Bronchial epithelial cell (primary cell): ENCODE results near the gene EIPR1. TPM values are rescaled to one million over a fixed set of nuclear protein-coding genes. Genes with fewer than 3 reads are reported as not detected.

Experiments
- DNase-seq: peaks from one replicate; pipeline ENCODE4 v3.0.0-alpha.2; 2010; ENCODE audit warnings: low read depth
- FAIRE-seq: peaks from 2 replicates; lab custom pipeline; 2011; peaks lifted over from hg19 to GRCh38; lab: Jason Lieb, UNC
- H3K27me3 ChIP-seq: 2 replicates; pipeline ENCODE4 v1.5.1; 2011; ENCODE audit warnings: low read length; ENCODE audit not compliant: control insufficient read depth, insufficient read depth
- H3K36me3 ChIP-seq: 2 replicates; pipeline ENCODE4 v1.5.1; 2011; ENCODE audit warnings: low read length; ENCODE audit not compliant: control insufficient read depth, insufficient read depth
- H3K4me3 ChIP-seq: 2 replicates; pipeline ENCODE4 v1.5.1; 2011; ENCODE audit warnings: mild to moderate bottlenecking, low read depth, low read length, control low read depth
- CTCF ChIP-seq: IDR thresholded peaks from 2 replicates; pipeline ENCODE4 v1.5.1; 2011; ENCODE audit warnings: mild to moderate bottlenecking, moderate library complexity, low read length, control low read depth, inconsistent platforms; ENCODE audit not compliant: insufficient read depth, severe bottlenecking
- total RNA-seq: library from RNA; depleted of rRNA; stranded (reverse); fragments of >200 nt; gene quantifications from 2 replicates; pipeline ENCODE4 v1.2.1, GENCODE V29; 2014

Gene EIPR1
- total RNA-seq, 1 donor from 2014 or later: 44.5 TPM

GRCh38 chr2:3303583-3304406 is 73.8 kb downstream of the EIPR1 start:
- FAIRE-seq (no peak), DNase-seq (peak; percentile 59)
- Histone ChIP-seq H3K36me3 (peaks cover 3% of the 10 kb centered on the region), H3K4me3 (no peak overlapping the region), H3K27me3 (no peaks in the 10 kb centered on the region)
- TF ChIP-seq CTCF: peak; percentile 91

- peaks cover 3% of the 10 kb centered on the region for H3K36me3 ChIP-seq
- no peak for FAIRE-seq
- no peaks in the 10 kb centered on the region for H3K27me3 ChIP-seq
- DNase-seq: no peak
- no peak overlapping the region for H3K4me3 ChIP-seq
- no peak for TF ChIP-seq CTCF
Measured at GRCh38 chr2:3302751-3303582, 74.7 kb downstream of the EIPR1 start.

GRCh38 chr2:3302421-3302750 is 75.2 kb downstream of the EIPR1 start:
- no peak for TF ChIP-seq CTCF
- H3K36me3 ChIP-seq: peaks cover 3% of the 10 kb centered on the region
- no peak overlapping the region for H3K4me3 ChIP-seq
- FAIRE-seq (no peak), DNase-seq (no peak)
- no peaks in the 10 kb centered on the region for H3K27me3 ChIP-seq

- H3K27me3 ChIP-seq: no peaks in the 10 kb centered on the region
- FAIRE-seq (no peak), DNase-seq (no peak)
- peaks cover 3% of the 10 kb centered on the region for H3K36me3 ChIP-seq
- TF ChIP-seq CTCF: no peak
- H3K4me3 ChIP-seq: no peak overlapping the region
Measured at GRCh38 chr2:3301001-3301400, 76.6 kb downstream of the EIPR1 start.

GRCh38 chr2:3300224-3300995 is 77.2 kb downstream of the EIPR1 start:
- Histone ChIP-seq H3K4me3 (no peak overlapping the region), H3K36me3 (peaks cover 3% of the 10 kb centered on the region), H3K27me3 (no peaks in the 10 kb centered on the region)
- no peak for DNase-seq
- no peak for FAIRE-seq
- no peak for TF ChIP-seq CTCF
